ENCODE data around the gene SFXN3.

Gene SFXN3

DNA sequence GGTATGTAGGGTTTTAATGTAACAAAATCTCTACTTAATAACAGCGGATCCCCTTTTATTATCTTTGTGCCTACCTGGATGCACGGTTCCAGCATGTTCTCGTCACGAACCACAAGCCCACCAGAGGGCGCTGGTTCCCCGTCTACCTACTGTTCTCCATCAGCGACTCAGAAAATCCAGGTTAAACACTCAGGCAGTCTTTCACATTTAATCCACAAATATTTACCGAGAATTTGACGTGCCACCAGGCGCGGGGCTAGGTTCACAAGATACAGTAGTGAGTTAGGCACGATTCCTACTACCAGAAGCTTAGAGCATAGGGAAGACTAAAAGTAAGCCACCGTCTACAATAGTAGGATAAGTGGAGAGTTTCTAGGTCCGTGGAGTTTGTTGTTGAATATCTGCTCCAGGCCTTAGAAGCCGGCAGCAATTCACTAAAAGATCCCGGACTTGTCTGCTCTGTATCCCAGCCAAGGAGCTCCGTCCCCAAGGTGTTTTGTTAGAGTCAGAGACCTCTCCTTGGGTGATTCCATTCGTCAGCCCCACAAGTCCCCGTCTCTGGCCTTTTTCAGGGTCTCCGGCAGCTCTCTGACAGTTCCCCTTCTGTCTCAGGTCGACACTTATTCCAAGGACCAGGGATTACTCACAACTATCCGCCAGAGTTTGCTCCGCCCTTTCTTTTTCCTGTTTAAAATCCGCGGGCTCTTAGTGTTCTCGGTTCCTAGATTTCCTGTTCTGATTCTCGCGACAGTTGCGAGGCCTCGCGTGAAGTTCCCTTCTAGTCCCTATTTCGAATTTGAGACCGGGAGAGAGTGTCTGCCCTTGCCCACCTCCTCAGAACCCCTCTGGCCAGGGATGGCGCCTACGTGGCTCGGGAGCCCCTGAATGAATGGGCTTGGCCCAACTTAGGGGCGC lies 29.3 kb downstream of the SFXN3 start:
- peak; percentile 93 for DNase-seq (ENCODE audit: low spot score)

DNA sequence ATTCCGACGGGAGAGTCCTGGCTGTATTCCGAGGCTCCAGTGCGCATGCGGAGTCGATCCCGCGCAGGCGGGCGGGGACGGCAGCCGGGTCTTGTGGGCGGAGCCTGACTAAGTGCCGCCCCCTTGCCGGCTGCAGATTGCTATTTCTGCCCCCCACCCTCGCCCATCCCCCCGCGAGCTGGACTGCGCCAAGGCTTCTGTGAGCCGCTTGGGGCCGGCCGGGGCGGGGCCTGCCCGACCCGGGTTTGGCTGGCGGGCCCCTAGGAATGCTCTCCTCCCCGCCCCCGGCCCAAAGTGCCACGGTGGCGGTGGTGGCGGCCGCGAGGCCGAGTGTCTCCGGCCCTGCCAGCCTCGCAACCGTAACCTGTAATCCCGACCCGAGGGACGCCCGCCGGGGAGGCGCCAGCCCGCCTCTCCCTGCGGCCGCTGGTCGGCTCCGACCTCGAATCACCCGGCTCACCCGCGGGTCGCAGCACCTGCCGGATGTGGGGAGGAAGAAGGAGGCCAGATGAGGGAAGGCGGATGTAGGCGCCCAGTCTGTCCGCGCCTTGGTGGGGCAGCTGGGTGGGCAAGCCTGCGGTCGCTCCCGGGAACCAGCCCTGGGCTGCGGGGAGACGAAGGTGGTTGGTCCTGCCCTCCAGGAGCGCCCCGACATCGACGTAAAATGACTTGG lies 30.1 kb downstream of the SFXN3 start:
- peak; percentile 98 for DNase-seq (ENCODE audit: low spot score)

DNA sequence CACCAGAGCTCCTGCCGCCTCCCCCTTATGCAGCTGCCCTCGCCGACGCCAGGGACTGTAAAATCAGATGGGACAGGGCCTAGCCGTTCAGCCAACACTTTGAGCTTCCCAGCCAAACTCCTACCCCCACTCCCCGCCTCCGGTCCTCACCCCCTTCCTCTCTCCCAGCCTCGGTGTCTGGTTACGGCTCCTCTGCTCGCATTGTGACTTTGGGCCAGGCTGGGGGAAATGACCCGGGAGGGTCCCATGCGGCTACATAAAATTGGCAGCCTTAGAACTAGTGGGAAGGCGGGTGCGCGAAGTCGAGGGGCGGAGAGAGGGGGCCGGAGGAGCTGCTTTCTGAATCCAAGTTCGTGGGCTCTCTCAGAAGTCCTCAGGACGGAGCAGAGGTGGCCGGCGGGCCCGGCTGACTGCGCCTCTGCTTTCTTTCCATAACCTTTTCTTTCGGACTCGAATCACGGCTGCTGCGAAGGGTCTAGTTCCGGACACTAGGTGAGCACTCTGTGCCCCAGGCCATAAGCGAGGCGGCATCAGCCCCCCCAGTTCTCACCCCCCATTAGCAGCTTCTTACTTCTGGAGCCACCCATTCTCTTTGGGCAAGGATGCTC lies 30.7 kb downstream of the SFXN3 start, which contains the start of gene KAZALD1:
Gene KAZALD1 (plus strand): TSS at position 366 of the 608 bp plus-strand sequence. CDS start 604 bp downstream, outside the sequence.
- DNase-seq (ENCODE audit: low spot score), result peak; percentile 74

DNA sequence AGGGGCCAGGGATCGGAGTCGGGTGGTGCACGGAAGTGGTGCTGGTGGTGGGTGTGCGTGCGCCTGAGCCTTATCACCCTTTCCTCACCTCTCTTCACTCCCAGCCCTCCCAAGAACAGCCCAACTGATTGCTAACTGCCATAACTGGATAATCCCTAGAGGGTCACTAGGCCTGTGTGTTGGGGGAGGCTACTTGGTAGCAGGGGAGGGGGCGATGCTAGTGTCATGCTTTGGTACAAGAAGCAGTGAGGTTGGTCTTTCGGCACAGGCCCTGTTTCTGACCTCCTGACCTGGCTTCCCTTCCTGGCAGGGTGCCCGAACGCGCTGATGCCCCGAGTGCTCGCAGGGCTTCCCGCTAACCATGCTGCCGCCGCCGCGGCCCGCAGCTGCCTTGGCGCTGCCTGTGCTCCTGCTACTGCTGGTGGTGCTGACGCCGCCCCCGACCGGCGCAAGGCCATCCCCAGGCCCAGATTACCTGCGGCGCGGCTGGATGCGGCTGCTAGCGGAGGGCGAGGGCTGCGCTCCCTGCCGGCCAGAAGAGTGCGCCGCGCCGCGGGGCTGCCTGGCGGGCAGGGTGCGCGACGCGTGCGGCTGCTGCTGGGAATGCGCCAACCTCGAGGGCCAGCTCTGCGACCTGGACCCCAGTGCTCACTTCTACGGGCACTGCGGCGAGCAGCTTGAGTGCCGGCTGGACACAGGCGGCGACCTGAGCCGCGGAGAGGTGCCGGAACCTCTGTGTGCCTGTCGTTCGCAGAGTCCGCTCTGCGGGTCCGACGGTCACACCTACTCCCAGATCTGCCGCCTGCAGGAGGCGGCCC lies 31.4 kb downstream of the SFXN3 start:
- peak; percentile 73 for DNase-seq (ENCODE audit: low spot score)

DNA sequence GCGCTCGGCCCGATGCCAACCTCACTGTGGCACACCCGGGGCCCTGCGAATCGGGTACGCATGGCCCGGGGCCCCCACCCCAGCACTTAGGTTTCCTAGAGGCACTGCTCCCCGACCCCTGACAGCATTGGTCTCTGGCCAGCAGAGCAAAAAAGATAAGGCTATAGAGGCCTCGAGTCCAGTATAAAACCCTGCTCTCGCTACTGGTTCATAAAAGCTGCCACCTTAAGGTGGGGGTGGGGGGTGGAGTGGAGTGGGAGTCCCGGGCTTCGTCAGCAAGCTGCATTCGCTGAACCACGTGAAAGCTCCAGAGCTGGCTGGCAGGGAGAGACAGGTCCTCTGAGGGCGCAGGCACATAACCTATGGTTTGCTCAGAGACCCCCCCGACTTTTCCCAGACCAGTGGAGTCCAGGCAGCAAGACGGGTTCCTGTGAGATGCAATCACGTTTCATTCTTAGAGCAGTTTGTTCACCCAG lies 32.1 kb downstream of the SFXN3 start:
- no peak for DNase-seq (ENCODE audit: low spot score)

DNA sequence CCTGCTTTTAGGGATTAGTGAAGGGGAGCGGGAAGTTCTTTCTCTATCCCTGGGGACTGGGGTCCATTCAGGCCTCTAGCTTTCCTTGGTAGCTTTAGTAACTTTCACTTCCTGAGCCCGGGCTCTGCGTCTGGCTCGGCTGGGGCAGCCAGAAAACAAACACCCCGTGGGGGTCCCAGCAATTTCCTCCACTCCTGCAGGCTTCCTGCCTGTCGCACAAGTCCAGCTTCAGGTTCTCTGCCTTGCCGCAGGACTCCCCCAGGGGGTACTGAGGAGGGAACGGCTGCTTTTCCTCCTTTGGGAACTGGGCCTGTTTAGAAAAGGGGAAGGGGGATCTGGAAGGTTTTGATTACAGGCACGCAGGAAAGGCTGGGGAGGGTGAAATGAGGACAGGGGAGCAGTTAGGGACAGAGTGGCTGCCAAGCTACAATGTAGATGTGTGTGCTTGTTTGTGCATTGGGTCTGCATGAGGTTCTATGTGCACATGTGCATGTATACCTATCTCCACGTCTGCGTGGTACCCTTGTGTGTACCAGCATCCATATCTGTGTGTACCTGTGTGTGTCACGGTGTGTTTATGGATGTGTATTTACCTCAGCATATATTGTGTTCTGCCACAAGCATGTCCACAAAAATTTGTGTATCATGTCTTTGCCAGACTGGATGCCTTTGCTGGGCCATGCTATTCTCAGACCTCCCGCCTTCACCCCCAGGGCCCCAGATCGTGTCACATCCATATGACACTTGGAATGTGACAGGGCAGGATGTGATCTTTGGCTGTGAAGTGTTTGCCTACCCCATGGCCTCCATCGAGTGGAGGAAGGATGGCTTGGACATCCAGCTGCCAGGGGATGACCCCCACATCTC lies 32.7 kb downstream of the SFXN3 start:
- DNase-seq (ENCODE audit: low spot score), result no peak

DNA sequence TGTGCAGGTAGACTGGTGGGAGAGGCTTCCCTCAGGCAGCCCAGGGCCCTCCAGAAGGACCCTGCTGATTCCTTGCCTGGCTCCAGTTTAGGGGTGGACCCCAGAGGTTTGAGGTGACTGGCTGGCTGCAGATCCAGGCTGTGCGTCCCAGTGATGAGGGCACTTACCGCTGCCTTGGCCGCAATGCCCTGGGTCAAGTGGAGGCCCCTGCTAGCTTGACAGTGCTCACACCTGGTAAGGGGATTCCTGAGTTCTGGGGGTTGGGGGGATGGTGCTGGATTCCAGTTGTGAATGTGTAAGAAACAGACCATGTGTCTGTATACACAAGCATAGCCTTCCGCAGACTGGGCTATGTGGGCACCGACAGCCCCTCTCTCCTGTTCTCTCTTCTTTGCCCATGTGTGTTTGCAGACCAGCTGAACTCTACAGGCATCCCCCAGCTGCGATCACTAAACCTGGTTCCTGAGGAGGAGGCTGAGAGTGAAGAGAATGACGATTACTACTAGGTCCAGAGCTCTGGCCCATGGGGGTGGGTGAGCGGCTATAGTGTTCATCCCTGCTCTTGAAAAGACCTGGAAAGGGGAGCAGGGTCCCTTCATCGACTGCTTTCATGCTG lies 33.5 kb downstream of the SFXN3 start:
- DNase-seq (ENCODE audit: low spot score), result no peak

DNA sequence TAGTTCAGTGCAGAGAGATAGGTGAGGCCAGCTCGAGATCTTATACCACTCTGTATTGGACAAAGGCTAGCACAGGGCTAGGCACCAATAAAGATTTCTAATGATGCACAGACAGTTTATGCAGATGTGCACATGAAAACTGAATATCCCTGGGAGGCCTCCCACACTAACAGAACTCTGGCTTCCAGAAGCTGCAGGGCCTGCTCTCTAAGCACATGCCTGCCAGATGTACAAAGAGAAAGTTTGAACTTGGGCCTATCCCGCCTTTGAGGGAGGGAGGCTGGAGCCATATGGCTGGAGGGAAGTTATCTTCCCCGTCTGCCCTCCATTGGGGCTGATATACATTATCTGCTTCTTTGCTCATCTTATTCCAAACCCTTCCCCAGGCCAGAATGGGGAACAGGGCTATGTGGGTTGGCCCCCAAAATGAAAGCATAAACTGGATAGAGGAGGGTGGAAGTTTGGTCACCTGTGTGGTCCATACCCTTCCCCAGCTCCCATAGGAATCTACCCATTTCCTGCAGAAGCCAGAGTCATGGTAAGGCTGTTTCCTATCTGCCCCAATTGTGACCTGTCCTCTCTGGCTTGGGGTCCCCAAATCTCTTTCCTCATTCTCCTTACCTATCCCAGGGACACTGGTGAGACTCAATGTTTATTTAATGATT lies 34.6 kb downstream of the SFXN3 start:
- peak; percentile 37 for DNase-seq (ENCODE audit: low spot score)

DNA sequence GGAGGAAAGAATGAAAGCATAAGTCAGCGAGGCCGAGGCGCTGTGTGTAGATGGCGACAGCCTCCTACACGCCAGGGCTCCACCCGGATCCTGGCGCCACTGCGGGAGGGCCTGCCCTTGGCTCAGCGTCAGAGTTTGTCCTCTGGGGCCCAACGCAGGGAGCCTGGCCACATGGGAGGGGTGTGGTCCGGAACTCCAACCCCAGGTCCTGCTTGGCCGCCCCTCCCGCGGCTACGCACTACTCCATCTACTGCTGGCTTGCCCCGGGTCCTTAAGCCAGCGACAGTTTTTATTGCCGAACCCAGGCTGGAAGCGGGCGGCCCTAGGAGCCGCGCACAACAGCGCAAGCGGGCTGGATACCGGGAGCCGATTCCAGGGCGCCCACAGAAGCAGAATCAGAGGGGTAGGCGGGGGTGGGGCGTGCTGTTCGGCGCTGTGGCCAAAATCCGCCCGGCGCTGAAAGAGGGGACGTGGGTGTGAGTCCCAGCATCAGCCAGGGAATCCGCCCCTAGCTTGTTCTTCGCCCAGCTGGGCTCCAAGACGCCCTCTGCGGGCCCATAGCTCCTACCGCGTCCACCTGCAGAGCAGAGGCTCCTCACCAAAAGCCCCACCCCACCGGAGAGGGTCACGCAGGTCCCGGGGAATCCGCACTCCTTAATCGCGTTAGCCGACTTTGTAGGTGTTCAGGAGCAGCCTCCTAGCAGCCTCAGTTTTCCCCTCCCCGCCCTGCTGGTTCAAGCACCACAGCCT lies 35.3 kb downstream of the SFXN3 start:
- peak; percentile 80 for DNase-seq (ENCODE audit: low spot score)

DNA sequence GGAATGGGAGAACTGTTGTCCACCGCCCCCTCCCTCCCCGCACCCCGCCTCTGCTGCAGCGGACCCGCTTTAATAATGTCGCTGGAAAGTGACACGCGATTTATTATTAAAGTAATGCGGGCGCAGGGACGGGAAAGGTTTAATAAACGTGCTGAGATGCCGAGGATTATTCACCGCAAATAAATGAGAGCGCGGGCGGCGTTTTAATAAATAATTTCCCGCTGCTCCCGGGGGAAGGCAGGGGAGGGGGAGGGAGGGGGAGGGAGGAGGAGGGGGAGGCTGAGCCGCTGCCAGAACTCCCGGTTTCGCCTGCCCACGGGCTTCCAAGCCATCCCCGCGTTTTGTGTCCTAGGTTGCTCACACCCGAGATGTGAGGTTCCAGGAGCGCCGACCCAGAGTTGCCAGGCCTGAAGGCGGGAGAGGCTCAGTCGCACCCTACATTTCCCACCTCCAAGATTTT lies 35.9 kb downstream of the SFXN3 start:
- DNase-seq (ENCODE audit: low spot score), result no peak

DNA sequence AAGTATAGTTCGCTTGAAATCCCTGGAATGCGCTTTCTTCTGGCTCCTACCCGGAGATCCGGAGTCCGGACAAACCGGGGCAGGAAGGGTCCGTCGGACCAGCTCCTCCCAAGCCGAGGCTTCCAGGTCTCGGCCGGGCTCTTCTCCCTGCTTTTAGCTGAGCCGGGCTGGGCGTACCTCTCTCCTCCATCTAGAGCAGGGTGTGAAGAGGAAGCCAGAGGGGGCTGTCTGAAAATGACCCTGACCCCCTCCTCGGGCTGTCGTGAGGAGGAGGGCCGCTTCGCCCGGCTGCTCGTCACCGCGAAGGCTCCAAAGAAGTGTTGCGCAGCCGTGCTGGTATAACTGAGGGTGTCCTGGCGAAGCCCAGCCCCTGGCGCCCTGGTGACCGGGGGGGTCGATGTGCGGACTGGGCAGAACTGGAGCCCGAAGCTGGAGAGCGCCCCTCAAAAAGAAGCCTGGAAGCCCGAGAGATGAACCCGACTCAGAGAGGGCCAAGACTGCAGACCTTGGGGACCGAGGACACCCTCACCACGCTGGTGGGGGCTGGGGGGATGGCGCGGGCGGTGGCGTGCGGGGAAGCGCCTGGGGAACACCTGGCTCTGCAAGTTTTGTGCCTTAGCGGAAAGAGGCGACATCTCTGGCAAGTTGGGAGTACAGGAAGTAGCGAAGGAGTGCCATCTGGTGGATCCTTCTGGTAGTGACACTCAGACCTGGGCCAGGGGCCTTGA lies 36.5 kb downstream of the SFXN3 start:
- DNase-seq (ENCODE audit: low spot score), result peak; percentile 87

DNA sequence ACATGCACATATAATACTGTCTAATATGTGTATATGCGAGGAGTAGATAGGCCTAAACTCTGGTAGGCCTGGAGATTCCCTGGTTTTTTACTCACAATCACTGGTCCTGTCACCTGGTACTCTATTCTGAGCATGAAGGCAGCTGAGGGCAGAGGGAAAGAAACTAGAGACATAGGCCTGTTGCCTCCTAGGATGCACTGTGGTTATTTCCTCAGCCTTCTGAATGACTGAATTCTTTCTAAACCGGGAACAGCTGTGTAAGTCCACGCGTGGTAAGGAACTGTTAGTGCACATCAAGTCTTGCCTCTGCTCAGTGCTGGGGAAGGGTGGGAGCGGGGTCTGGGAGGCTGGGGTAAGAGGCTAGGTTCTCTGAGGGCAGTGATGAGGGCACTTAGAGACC lies 38.4 kb downstream of the SFXN3 start:
- no peak for DNase-seq (ENCODE audit: low spot score)

DNA sequence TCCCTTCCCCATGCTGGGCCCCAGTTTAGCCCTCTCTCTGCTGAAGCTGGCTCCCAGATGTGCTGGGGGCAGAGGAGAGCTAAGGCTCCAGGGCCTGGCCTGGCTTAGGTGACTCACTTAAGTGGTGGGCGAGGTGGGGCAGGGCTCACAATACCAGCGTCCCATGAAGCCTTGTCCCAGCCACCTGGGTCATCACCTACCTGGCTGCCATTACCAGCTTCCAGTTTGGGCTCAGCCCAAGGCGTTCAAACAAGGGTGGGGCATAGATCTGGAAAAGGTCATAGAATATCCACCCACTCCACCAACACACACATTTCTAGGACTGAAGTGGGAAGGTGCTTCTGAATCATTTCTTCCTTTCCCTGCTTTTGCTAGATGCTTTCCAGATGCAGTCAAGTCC lies 39.1 kb downstream of the SFXN3 start:
- DNase-seq (ENCODE audit: low spot score), result no peak

DNA sequence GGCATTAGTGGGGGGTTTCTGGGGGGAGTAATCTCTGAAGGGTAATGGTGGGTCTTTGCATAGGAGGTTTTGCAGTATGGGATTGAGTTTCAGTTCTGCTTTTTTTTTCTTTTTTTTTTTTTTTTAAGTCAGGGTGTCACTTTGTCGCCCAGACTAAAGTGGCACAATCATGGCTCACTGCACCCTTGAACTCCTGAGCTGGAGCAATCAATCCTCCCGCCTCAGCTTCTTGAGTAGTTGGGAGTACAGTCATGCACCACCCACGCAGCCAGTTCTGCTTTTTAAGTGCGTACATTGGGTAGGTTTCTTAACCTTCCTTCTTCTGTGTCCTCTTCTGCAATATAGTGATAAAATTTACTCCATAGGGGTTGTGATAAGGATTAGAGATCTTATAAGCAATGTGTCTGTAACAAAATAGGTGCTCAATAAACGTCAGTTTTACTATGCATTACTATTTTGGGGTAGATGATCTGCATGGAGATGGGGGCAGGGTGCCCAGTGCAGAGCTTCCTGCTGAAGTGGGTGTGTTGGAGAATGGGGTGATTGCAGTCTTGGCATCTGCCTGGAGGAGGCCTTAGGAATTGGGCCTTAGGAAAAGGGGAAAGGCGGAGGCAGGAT lies 40.3 kb downstream of the SFXN3 start:
- DNase-seq (ENCODE audit: low spot score), result no peak

DNA sequence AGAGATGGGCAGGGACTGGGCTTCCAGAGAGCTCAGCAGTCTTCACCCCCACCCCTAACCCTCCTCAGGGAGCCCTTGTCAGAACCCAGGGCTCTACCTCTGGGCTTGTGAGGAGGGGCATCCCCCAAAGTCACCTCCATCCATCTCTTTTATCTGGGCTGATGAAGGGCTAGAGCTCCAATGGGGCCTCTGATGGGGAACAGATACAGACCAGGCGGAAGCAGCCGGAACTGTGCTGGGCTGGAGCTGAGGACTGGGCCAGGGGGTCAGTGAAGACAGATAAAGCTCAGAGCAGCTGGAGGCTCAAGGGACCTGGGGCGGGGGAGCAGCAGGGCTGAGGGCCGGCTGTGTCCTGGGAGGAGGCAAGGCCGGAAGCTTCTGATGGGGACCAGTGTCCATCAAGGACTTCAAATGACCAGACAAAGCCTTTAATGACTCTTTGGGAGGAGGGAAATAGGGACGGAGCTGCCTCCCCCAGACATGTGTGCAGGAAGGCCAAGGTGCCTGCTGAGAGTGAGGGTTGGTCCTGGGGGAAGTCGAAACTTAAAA lies 40.9 kb downstream of the SFXN3 start:
- no peak for DNase-seq (ENCODE audit: low spot score)

DNA sequence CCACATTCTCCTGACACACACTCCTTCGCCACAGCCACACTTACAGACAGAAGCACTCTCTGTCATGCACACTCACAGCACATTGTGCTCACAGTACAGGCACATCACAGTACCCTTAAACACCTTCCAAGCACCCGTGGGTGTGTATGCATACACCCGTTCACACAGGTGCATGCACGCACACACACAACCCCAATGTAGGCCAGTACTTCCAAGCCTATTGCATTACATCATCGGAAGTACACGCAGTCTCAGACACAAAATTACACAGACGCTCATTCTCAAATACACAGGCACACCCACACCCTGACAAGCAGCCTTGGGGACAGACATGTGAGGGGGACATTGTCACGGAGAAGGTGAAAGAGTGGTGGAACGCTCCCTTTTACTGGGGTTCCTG lies 41.9 kb downstream of the SFXN3 start:
- no peak for DNase-seq (ENCODE audit: low spot score)

DNA sequence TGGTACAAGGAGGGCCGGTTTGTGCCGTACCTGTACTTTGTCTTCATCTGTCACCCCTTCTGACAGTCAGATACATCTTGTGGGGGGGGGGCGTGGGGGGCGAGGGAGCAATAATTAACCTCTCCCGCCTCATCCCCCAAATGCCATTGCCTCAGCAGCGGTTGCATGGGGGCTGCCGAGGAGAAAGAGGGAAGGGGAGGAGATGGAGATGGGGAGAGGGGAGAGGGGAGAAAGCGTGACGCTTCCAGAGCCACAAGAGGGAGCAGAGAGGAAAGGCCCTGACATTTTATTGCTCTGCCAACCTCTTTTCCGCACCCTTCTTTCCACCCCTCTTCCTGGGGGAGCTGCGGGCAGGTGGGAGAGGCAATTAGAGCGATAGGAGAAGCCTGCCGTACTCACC lies 42.6 kb downstream of the SFXN3 start:
- DNase-seq (ENCODE audit: low spot score), result no peak

DNA sequence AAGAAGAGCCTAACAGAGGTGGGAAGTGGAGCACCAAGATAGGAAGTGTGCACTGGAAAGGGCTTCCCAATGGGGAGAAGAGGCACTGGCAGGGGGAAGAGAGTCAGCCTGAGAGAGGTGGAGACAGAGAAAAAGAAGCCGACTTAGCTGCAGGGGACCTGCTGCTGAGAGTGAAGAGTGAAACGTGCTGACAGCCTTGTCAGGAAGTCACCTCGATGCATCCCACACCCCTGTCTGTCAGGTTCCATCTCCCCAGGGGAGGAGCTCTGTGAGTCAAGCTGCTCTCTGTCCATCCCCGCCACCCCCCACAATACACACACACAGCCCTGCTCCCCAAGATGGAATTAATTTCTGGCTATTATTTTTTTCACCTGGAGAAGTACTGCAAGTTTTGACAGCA lies 44.7 kb downstream of the SFXN3 start:
- DNase-seq (ENCODE audit: low spot score), result no peak

Data from hepatic stellate cell (primary cell).